Trophoblast cell (in vitro differentiated cells and primary cell): ENCODE results near the gene MLKL.

Experiments
- DNase-seq, 2 donors: peaks; one replicate each; pipeline ENCODE4 v3.0.0-alpha.2; 2016
- H2AFZ ChIP-seq: 2 replicates; pipeline ENCODE4 v1.6.1; 2013; ENCODE audit warnings: low read length, moderate library complexity, mild to moderate bottlenecking; ENCODE audit not compliant: insufficient read depth, poor library complexity
- H2AK5ac ChIP-seq: 2 replicates; pipeline ENCODE4 v1.6.1; 2013; ENCODE audit warnings: mild to moderate bottlenecking, low read length
- H2BK120ac ChIP-seq: 2 replicates; pipeline ENCODE4 v1.6.1; 2013; ENCODE audit warnings: low read length, mild to moderate bottlenecking, moderate library complexity; ENCODE audit not compliant: insufficient read depth, poor library complexity
- H2BK12ac ChIP-seq: 2 replicates; pipeline ENCODE4 v1.6.1; 2013; ENCODE audit warnings: mild to moderate bottlenecking, low read length, moderate library complexity
- H2BK5ac ChIP-seq: 2 replicates; pipeline ENCODE4 v1.6.1; 2013; ENCODE audit warnings: low read length, low read depth, moderate library complexity, mild to moderate bottlenecking; ENCODE audit not compliant: poor library complexity
- H3K14ac ChIP-seq: 2 replicates; pipeline ENCODE4 v1.6.1; 2013; ENCODE audit warnings: mild to moderate bottlenecking, low read length
- H3K18ac ChIP-seq: 2 replicates; pipeline ENCODE4 v1.6.1; 2013; ENCODE audit warnings: mild to moderate bottlenecking, low read length
- H3K23ac ChIP-seq: 2 replicates; pipeline ENCODE4 v1.6.1; 2013; ENCODE audit warnings: low read length
- H3K27ac ChIP-seq: 2 replicates; pipeline ENCODE4 v1.5.1; 2013; ENCODE audit warnings: low read depth, mild to moderate bottlenecking, inconsistent platforms, low read length, moderate library complexity
- H3K27me3 ChIP-seq: 2 replicates; pipeline ENCODE4 v1.6.1; 2013; ENCODE audit warnings: inconsistent platforms, mild to moderate bottlenecking, low read length, moderate library complexity; ENCODE audit not compliant: insufficient read depth
- H3K36me3 ChIP-seq, 2 experiments: 1 replicate in 1 of 2; 2 replicates in 1 of 2; pipeline ENCODE4 v1.6.1; 2013; ENCODE audit warnings: low read length in 2 of 2, mild to moderate bottlenecking in 2 of 2, moderate library complexity in 1 of 2; ENCODE audit not compliant: insufficient read depth in 2 of 2, control insufficient read depth in 1 of 2
- H3K4ac ChIP-seq: 2 replicates; pipeline ENCODE4 v1.6.1; 2013; ENCODE audit warnings: low read depth, mild to moderate bottlenecking, low read length, moderate library complexity
- H3K4me1 ChIP-seq, 2 experiments: 1 replicate in 1 of 2; 2 replicates in 1 of 2; pipeline ENCODE4 v1.6.1; 2013; ENCODE audit warnings: low read length in 2 of 2, mild to moderate bottlenecking in 2 of 2, moderate library complexity in 1 of 2; ENCODE audit not compliant: insufficient read depth in 2 of 2, control insufficient read depth in 1 of 2
- H3K4me2 ChIP-seq: 2 replicates; pipeline ENCODE4 v1.6.1; 2013; ENCODE audit warnings: inconsistent platforms, mild to moderate bottlenecking, low read length, moderate library complexity
- H3K4me3 ChIP-seq: 2 replicates; pipeline ENCODE4 v1.5.1; 2013; ENCODE audit warnings: mild to moderate bottlenecking, low read depth, low read length, inconsistent platforms
- H3K79me1 ChIP-seq: one replicate; pipeline ENCODE4 v1.6.1; 2013; ENCODE audit warnings: low read length
- H3K79me2 ChIP-seq: 2 replicates; pipeline ENCODE4 v1.6.1; 2013; ENCODE audit warnings: low read length, mild to moderate bottlenecking; ENCODE audit not compliant: control insufficient read depth, insufficient read depth, poor library complexity
- H3K9ac ChIP-seq: 2 replicates; pipeline ENCODE4 v1.6.1; 2013; ENCODE audit warnings: mild to moderate bottlenecking, low read length
- H3K9me3 ChIP-seq: 2 replicates; pipeline ENCODE4 v1.6.1; 2013; ENCODE audit warnings: low read depth, mild to moderate bottlenecking, control low read depth, inconsistent platforms, low read length; ENCODE audit not compliant: insufficient read depth
- H4K12ac ChIP-seq: 2 replicates; pipeline ENCODE4 v1.6.1; 2013; ENCODE audit warnings: low read depth, mild to moderate bottlenecking, low read length, moderate library complexity
- H4K8ac ChIP-seq: 2 replicates; pipeline ENCODE4 v1.6.1; 2013; ENCODE audit warnings: low read depth, mild to moderate bottlenecking, low read length, moderate library complexity
- H4K91ac ChIP-seq: one replicate; pipeline ENCODE4 v1.6.1; 2013; ENCODE audit warnings: low read depth, mild to moderate bottlenecking, low read length, moderate library complexity
- WGBS: extraction: QIAGEN DNeasy Blood & Tissue Kit; methylation state at CpG from one replicate; pipeline ENCODE4 v1.1.7; 2013; ENCODE audit warnings: missing lambda C conversion rate; ENCODE audit not compliant: insufficient read length, insufficient coverage; ENCODE audit errors: extremely low coverage; 5-methylcytosine and 5-hydroxymethylcytosine counted together

The MLKL gene

DNA sequence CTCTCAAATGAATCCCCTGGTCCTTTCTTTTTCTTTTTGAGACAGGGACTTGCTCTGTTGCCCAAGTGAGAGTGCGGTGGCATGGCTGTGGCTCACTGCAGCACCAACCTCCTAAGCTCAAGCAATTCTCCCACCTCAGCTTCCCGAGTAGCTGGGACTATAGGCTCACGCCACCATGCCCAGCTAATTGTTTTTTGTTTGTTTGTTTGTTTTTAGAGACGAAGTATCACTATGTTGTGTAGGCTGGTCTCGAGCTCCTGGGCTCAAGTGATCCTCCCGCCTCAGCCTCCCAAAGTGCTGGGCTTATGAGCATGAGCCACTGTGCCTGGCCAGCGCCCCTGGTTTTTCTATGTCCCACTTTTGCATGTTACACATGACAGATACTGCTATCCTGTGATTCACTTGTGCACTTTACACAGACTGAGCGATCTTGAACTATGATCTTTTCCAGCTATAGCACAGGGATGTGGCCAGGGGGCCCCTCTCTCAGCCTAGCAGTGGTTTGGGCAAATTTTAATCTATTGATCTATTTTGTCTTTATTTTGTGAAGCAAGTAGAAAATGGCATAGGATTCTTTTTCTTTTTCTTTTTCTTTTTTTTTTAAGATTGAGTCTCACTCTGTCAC lies 31.3 kb upstream of the MLKL start:
- Histone ChIP-seq H3K9me3 (peaks cover 2% of the 10 kb centered on the region), H4K12ac (no peak overlapping the region), H3K79me1 (peaks cover 4% of the 10 kb centered on the region), H2BK120ac (no peak overlapping the region), H2BK12ac (no peak overlapping the region), H3K9ac (no peak overlapping the region), H3K79me2 (no peaks in the 10 kb centered on the region), H3K14ac (no peak overlapping the region), H4K91ac (no peak overlapping the region), H3K18ac (no peak overlapping the region), H2AFZ (no peak overlapping the region), H4K8ac (no peak overlapping the region), H2AK5ac (no peak overlapping the region), H3K4ac (no peak overlapping the region), H3K4me1 (peaks cover 29 to 31% of the 10 kb centered on the region in 2 experiments), H3K4me2 (no peak overlapping the region), H3K4me3 (no peak overlapping the region), H3K36me3 (no peaks in the 10 kb centered on the region), H3K27me3 (no peaks in the 10 kb centered on the region), H2BK5ac (no peak overlapping the region), H3K23ac (no peak overlapping the region), H3K27ac (no peak overlapping the region)
- no peak for DNase-seq
- WGBS, result no CpG with 5 or more reads among the region's 8 CpGs

DNA sequence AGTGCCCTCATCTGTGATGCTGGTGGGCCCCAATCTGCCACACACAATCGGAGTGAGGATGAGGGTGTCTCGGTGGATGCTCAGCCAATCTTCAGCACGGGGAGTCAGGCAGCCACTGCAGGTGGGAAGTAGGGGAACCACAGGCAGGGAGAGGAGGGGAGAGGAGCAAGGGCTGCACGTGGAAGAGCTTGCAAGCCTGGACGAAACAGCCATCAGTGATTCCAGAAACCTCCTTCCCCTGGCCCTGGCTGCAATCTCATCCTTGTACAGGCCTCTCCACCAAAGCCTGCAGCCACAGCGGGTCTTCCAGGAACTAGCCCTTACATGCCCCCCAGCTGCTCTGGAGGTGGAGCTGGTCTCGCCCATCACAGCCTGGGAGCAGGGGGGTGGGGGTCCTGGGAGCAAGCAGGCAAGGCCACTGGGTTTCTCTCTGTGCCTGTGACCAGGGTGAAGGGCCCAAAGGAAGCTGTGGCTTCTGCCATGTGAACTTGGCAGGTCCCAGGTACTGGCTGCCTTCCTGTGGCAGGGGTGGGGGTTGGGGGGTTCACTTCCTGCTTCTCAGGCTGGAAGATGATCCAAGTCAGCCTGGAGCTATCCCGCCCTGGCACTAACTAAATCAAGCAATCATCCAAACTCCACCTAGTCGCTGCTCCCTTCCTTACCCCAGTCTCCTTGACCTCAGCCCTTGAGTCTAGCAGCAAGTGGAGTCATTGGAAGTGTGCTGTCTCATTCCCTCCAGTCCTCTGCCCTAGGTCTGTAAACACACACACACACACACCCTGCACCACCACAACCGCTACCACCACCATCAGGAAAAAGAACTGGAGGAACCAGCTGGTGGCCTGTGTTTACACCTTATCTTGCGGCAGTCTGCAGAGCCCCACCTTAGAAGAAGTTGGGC lies 29.4 kb upstream of the MLKL start:
- peak overlapping the region; percentile 32 for H2AFZ ChIP-seq
- no peak overlapping the region for H3K27ac ChIP-seq
- H3K9me3 ChIP-seq, result peaks cover 3% of the 10 kb centered on the region
- H3K4ac ChIP-seq, result no peak overlapping the region
- H4K91ac ChIP-seq, result no peak overlapping the region
- H4K8ac ChIP-seq, result peak overlapping the region; percentile 20
- peaks cover 4% of the 10 kb centered on the region for H3K79me1 ChIP-seq
- peak overlapping the region; percentile 19 for H2BK120ac ChIP-seq
- no peaks in the 10 kb centered on the region for H3K79me2 ChIP-seq
- H2BK12ac ChIP-seq, result no peak overlapping the region
- WGBS, result no CpG with 5 or more reads among the region's 11 CpGs
- H3K36me3 ChIP-seq, result no peaks in the 10 kb centered on the region
- H3K23ac ChIP-seq, result no peak overlapping the region
- H3K14ac ChIP-seq, result peak overlapping the region; percentile 26
- H2BK5ac ChIP-seq, result no peak overlapping the region
- H3K9ac ChIP-seq, result no peak overlapping the region
- peak overlapping the region; percentile 3 for H3K18ac ChIP-seq
- H3K27me3 ChIP-seq, result no peaks in the 10 kb centered on the region
- H3K4me2 ChIP-seq, result no peak overlapping the region
- H3K4me3 ChIP-seq, result no peak overlapping the region
- H4K12ac ChIP-seq, result no peak overlapping the region
- H2AK5ac ChIP-seq, result no peak overlapping the region
- DNase-seq, result no peak
- peaks cover 25 to 27% of the 10 kb centered on the region in 2 experiments for H3K4me1 ChIP-seq

DNA sequence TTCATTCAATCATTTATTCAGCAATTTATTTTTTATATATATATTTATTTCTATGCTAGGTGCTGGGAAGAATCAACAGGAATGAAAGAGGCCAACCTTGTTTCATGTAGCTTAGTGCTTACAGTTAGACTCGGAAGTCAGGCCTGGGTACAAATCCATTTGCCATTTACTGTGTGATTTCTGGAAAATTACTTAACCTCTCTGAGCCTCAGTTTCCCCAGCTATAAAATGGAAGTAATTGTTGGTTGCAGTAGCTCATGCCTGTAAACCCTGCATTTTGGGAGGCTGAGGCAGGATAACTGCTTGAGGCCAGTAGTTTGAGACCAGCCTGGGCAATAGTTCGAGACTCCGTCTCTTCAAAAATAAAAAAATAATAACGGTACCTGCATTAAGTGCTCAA lies 27.2 kb upstream of the MLKL start:
- H3K4me2 ChIP-seq, result no peak overlapping the region
- H3K23ac ChIP-seq, result no peak overlapping the region
- peaks cover 3% of the 10 kb centered on the region for H3K9me3 ChIP-seq
- H2AK5ac ChIP-seq, result no peak overlapping the region
- H2BK5ac ChIP-seq, result no peak overlapping the region
- H3K18ac ChIP-seq, result no peak overlapping the region
- no peaks in the 10 kb centered on the region for H3K79me2 ChIP-seq
- H2AFZ ChIP-seq, result no peak overlapping the region
- DNase-seq, result no peak
- WGBS, result no CpG with 5 or more reads among the region's 4 CpGs
- no peak overlapping the region for H3K14ac ChIP-seq
- no peaks in the 10 kb centered on the region for H3K79me1 ChIP-seq
- no peak overlapping the region for H3K9ac ChIP-seq
- peaks cover 12 to 13% of the 10 kb centered on the region in 2 experiments for H3K4me1 ChIP-seq
- no peaks in the 10 kb centered on the region for H3K36me3 ChIP-seq
- no peak overlapping the region for H2BK12ac ChIP-seq
- H4K91ac ChIP-seq, result no peak overlapping the region
- no peak overlapping the region for H2BK120ac ChIP-seq
- no peak overlapping the region for H3K4ac ChIP-seq
- no peak overlapping the region for H4K8ac ChIP-seq
- H3K27me3 ChIP-seq, result no peaks in the 10 kb centered on the region
- no peak overlapping the region for H4K12ac ChIP-seq
- no peak overlapping the region for H3K27ac ChIP-seq
- H3K4me3 ChIP-seq, result no peak overlapping the region

DNA sequence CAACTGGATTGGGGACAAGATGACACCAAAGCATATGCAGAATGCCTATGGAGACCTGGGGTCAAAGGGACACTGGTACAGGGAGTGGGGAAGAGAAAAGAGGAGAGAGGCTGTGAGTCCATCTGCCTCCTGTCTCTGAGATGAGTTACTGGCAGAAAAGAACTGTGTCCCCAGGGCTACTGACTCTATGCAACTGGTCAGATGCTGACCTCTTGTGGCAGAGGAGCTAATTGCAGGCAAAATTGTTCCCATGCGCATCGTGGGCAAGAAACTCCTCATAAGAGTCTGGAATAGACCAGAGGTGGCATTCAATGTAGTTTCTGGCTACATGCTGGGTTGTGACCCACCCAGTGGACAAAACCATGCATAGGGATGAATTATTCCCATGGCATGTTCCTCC lies 26.1 kb upstream of the MLKL start:
- Histone ChIP-seq H2AK5ac (no peak overlapping the region), H2BK120ac (no peak overlapping the region), H3K4me3 (no peak overlapping the region), H3K23ac (no peak overlapping the region), H3K27ac (no peak overlapping the region), H3K36me3 (no peaks in the 10 kb centered on the region), H3K4me2 (no peak overlapping the region), H2BK12ac (no peak overlapping the region), H3K4ac (no peak overlapping the region), H2BK5ac (no peak overlapping the region), H3K4me1 (peaks cover 12 to 13% of the 10 kb centered on the region in 2 experiments), H3K27me3 (no peaks in the 10 kb centered on the region), H4K91ac (no peak overlapping the region), H3K14ac (no peak overlapping the region), H3K79me1 (no peaks in the 10 kb centered on the region), H2AFZ (no peak overlapping the region), H3K79me2 (no peaks in the 10 kb centered on the region), H3K9ac (no peak overlapping the region), H3K9me3 (peaks cover 3% of the 10 kb centered on the region), H4K8ac (no peak overlapping the region), H4K12ac (no peak overlapping the region), H3K18ac (no peak overlapping the region)
- DNase-seq, result peak in 1 of 2 donors; percentile 12
- WGBS, result no CpG with 5 or more reads among the region's 2 CpGs
